GM19025 (cell line): ENCODE data around the gene PNLIPRP2.

ENCODE experiments used
- ATAC-seq: cut with Tn5 transposase; IDR thresholded peaks from one replicate; pipeline ENCODE4 v1.9.1; 2021; ENCODE audit warnings: mild to moderate bottlenecking, low read depth, moderate library complexity; ENCODE audit not compliant: unreplicated experiment

The PNLIPRP2 gene

GRCh38 chr10:116676118-116676517, 55.4 kb downstream of the PNLIPRP2 start:
- no peak for ATAC-seq

GRCh38 chr10:116676633-116677032, 55.9 kb downstream of the PNLIPRP2 start:
- no peak for ATAC-seq

GRCh38 chr10:116679351-116679750, 58.6 kb downstream of the PNLIPRP2 start:
- no peak for ATAC-seq

DNA sequence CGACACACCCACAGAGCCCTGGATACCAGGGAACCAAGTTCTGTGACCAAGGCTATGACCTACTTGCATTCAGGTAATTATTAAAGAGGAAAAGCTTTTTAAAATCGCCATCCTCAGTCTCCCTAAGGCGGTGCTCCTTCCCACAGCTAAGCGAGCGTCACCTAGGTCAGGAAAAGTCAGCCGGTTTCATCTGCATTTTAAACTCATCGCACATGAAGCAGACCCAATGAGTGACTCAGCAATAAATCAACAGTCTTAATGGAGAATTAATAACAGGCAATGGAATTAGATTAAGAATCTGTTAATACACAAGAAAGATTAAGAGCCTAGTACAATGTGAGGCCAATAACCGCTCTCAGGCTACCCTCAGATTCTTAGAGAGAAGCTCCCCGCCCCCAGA, 62.4 kb downstream of the PNLIPRP2 start:
- no peak for ATAC-seq

DNA sequence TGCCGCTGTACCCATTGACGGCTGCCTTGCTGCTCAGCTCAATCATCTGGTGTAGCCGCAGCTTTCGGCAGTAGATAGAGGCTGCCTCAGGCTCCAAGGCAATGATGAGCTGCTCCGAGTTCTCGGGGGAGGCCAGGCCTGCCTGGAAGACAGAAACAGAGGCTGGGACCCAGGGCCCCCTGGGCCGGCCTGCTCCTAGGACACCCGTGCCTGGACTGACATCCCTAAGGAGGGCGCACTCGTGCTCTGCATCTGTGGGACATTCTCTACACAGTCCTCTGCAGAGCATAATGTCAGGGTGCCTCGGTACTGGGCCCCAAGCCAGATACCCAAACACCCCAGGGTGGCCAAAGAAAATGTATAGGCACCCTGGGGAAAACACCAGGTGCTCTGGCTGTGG, 63.1 kb downstream of the PNLIPRP2 start:
- ATAC-seq, result no peak

GRCh38 chr10:116684781-116685180, 64.0 kb downstream of the PNLIPRP2 start:
- no peak for ATAC-seq

GRCh38 chr10:116685807-116686206, 65.1 kb downstream of the PNLIPRP2 start:
- no peak for ATAC-seq

- ATAC-seq, result no peak
These were observed 65.9 kb downstream of the PNLIPRP2 start for GRCh38 chr10:116686632-116687031.

DNA sequence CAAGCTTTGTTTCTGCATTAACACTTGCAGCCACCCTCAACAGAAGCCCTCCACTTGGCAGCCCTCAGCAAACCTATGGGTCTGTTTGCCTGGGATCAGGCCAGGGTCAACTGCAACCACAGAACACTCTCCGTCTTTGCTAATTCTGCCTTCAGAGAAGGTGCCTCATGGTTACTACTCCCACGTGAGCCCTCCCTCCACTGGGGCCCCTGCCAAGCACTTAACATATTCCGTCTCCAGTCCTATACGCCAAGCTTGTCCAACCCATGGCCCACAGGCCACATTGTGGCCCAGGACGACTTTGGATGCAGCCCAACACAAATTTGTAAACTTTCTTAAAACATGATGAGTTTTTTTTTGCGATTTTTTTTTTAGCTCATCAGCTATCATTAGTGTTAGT, 66.9 kb downstream of the PNLIPRP2 start:
- ATAC-seq, result no peak

GRCh38 chr10:116688241-116688711, 67.5 kb downstream of the PNLIPRP2 start:
- ATAC-seq, result no peak

GRCh38 chr10:116688741-116689495, 68.2 kb downstream of the PNLIPRP2 start:
- no peak for ATAC-seq

- ATAC-seq, result no peak
These were observed 69.0 kb downstream of the PNLIPRP2 start for GRCh38 chr10:116689744-116690143.

DNA sequence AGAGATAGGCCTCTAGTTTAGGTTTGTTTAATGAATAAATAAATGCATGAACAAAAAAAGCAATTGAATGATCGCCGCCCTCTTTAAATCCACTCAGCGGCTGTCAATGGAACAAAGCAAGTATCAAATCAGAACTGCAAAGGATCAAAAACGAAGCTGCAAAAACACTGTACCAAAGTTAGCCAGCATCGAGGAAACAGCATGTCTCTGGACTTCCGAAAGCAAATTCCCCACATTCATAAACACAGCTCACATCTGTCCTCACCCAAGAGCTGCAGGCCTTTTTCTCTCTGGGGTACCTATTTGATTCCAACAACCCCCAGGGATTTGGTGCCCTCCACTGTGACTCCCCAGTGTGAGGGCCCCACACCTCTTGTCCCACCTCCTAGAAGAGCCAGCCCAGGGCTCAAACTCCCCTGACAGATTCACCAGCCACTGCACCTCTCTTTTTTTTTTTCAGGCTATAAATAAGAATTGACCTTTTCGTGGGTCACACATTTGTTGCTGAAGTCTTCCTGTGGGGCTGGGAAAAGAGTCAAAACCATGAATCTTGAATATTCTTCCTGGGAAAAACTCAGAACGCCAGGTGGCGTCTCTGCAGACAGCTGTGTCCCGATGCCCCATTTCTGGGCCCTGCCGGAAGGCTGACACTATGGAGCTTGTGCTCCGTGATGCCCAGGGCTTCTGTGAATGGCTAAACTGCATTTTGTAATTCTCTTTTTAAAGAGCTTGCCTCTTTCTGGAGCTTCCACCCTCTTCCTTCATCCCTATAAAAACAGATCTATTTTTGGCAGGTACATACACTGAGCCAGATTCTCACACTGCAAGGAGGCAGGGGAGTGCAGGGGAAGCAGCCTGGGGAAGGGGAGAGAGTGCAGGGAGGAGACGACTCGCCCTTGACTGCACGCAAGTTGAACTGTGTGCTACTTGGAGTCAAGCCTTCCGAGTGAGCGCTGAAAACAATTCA, 69.9 kb downstream of the PNLIPRP2 start:
- no peak for ATAC-seq

DNA sequence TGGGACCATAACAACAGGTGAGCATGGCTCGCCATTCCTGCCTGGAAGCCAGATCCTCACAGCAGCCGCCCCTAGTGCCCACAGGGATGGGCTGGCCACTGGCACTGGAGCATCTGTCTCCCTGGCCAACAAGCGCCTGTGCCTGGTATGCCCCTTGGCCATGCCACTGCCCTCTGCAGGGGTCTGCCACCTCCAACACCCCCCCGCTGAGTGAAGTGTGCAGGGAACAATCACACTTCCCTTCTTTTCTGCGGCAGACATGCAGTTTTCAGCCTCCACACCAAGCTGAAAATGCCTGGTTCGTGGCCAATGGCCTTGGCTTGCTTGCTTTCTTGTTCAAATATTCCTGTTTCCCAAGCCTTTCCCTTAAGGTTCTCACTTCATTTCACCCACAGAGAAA, 70.9 kb downstream of the PNLIPRP2 start:
- no peak for ATAC-seq

GRCh38 chr10:116692225-116692624, 71.5 kb downstream of the PNLIPRP2 start:
- ATAC-seq, result no peak

DNA sequence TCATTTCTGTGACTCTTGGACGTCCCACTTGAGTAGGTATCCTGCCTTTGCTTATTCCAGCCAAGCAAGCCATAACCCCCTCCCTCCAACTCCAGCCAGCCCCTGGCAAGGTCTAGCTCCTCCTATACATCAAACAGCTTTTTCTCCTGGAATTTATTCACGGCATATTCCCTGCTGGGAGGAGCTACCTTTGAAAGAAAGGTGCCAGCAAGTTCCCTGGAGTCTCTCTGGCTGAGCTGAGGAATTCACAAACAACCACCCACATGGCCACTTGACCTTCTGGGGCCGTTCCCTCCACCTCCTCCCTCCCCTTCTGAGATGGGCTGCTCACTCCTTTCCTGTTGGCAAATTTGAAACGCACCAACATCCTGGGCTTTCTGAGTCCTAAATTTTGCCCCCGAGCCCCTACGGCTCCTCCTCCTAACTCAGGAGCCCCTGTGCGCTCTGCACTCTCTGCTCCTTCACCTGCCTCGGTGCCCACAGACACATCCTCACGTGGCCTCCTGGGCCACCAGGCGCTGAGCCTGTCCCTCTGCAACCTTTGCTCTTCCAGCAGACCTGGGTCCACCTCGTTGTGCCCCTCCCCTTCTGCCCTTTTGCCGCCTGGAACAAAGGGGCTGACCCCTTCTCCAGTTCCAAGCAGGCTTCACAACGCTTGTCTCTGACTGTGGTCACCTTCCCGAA, 73.6 kb downstream of the PNLIPRP2 start:
- ATAC-seq, result no peak
